Measurements from ENCODE around the gene SHROOM1.
A peak's percentile ranks its signal among the peaks of the same experiment; 100 is the strongest.

The SHROOM1 gene

GRCh38 chr5:132850066-132850465 is 19.6 kb upstream of the SHROOM1 start:
- peak; percentile 83 for DNase-seq (ENCODE audit: low read depth)

GRCh38 chr5:132849347-132849746 is 18.9 kb upstream of the SHROOM1 start:
- DNase-seq (ENCODE audit: low read depth): no peak

GRCh38 chr5:132848270-132848669 is 17.8 kb upstream of the SHROOM1 start:
- DNase-seq (ENCODE audit: low read depth): no peak

- peak; percentile 59 for DNase-seq (ENCODE audit: low read depth)
Measured at GRCh38 chr5:132841305-132841704, 10.9 kb upstream of the SHROOM1 start.

GRCh38 chr5:132840896-132841295 is 10.4 kb upstream of the SHROOM1 start:
- DNase-seq (ENCODE audit: low read depth): no peak

GRCh38 chr5:132840313-132840712 is 9.9 kb upstream of the SHROOM1 start:
- no peak for DNase-seq (ENCODE audit: low read depth)

- DNase-seq (ENCODE audit: low read depth): peak; percentile 71
Measured at GRCh38 chr5:132839426-132840301, 9.2 kb upstream of the SHROOM1 start.

- no peak for DNase-seq (ENCODE audit: low read depth)
Measured at GRCh38 chr5:132838516-132839282, 8.3 kb upstream of the SHROOM1 start.

- no peak for DNase-seq (ENCODE audit: low read depth)
Measured at GRCh38 chr5:132837868-132838267, 7.4 kb upstream of the SHROOM1 start.

- DNase-seq (ENCODE audit: low read depth): no peak
Measured at GRCh38 chr5:132836852-132837251, 6.4 kb upstream of the SHROOM1 start.

GRCh38 chr5:132834057-132834456 is 3.6 kb upstream of the SHROOM1 start:
- DNase-seq (ENCODE audit: low read depth): no peak

- no peak for DNase-seq (ENCODE audit: low read depth)
Measured at GRCh38 chr5:132832612-132833011, 2.2 kb upstream of the SHROOM1 start.

GRCh38 chr5:132831095-132831860 is 831 bp upstream of the SHROOM1 start:
- DNase-seq (ENCODE audit: low read depth): no peak

- DNase-seq (ENCODE audit: low read depth): peak; percentile 83
Measured at GRCh38 chr5:132829742-132830435, 558 bp downstream of the SHROOM1 start.

GRCh38 chr5:132828846-132829494 is 1.5 kb downstream of the SHROOM1 start:
- no peak for DNase-seq (ENCODE audit: low read depth)

- no peak for DNase-seq (ENCODE audit: low read depth)
Measured at GRCh38 chr5:132827943-132828673, 2.3 kb downstream of the SHROOM1 start.

- DNase-seq (ENCODE audit: low read depth): no peak
Measured at GRCh38 chr5:132826424-132827082, 3.9 kb downstream of the SHROOM1 start.

- no peak for DNase-seq (ENCODE audit: low read depth)
Measured at GRCh38 chr5:132825834-132826391, 4.5 kb downstream of the SHROOM1 start.

- no peak for DNase-seq (ENCODE audit: low read depth)
Measured at GRCh38 chr5:132825033-132825833, 5.2 kb downstream of the SHROOM1 start.
